Stomach (tissue), 4 donors: Measurements from ENCODE around the gene FRMPD1.

Experiments
- CTCF ChIP-seq, 7 experiments: fragments of 450-650 bp in 4 of 7; fragments of 200-600 bp in 3 of 7; sonication (generic) in 3 of 7; IDR thresholded peaks; one replicate each; pipeline ENCODE4 v1.5.1; 2016 to 2019; ENCODE audit warnings: antibody characterized with exemption in 7 of 7, control low read depth in 2 of 7, mild to moderate bottlenecking in 1 of 7
- POLR2A ChIP-seq, 4 donors: fragments of 450-650 bp; IDR thresholded peaks; one replicate each; pipeline ENCODE4 v1.6.1; 2016; ENCODE audit warnings: antibody characterized with exemption in 4 of 4, control low read depth in 2 of 4, mild to moderate bottlenecking in 1 of 4, moderate library complexity in 1 of 4

GRCh38 chr9:37620396-37620795 lies 30.4 kb upstream of the FRMPD1 start:
- no peak for TF ChIP-seq CTCF (IDR thresholded peaks at IDR 0.05)
- no peak for TF ChIP-seq POLR2A (IDR thresholded peaks at IDR 0.05)
